ENCODE results near the gene MLX.

MLX gene

GRCh38 chr17:42527932-42528331 lies 39.0 kb upstream of the MLX start:
- H3K79me1 ChIP-seq (ENCODE audit: low read length): peaks cover 7% of the 10 kb centered on the region
- H4K12ac ChIP-seq (ENCODE audit: low read depth, low read length): no peak overlapping the region
- no peak overlapping the region for H2BK120ac ChIP-seq (ENCODE audit: insufficient read depth, low read length, poor library complexity)
- no peak overlapping the region for H2BK5ac ChIP-seq (ENCODE audit: low read depth, low read length, poor library complexity)
- H3K9ac ChIP-seq (ENCODE audit: low read length): no peak overlapping the region
- H3K27ac ChIP-seq (ENCODE audit: low read depth, low read length): no peak overlapping the region
- H3K23ac ChIP-seq (ENCODE audit: low read length): no peak overlapping the region
- H3K4ac ChIP-seq (ENCODE audit: low read depth, low read length): no peak overlapping the region
- no peak overlapping the region for H3K4me2 ChIP-seq (ENCODE audit: low read length)
- H3K36me3 ChIP-seq (ENCODE audit: control insufficient read depth in 1 of 2, insufficient read depth in 2 of 2, low read length in 2 of 2): no peaks in the 10 kb centered on the region
- H3K27me3 ChIP-seq (ENCODE audit: insufficient read depth, low read length): no peaks in the 10 kb centered on the region
- peaks cover 2% of the 10 kb centered on the region for H3K9me3 ChIP-seq (ENCODE audit: insufficient read depth, low read depth, low read length)
- no peak overlapping the region for H4K8ac ChIP-seq (ENCODE audit: low read depth, low read length)
- WGBS (ENCODE audit: extremely low coverage, insufficient coverage, insufficient read length): no CpG with 5 or more reads among the region's 6 CpGs
- H2AK5ac ChIP-seq (ENCODE audit: low read length): no peak overlapping the region
- no peak overlapping the region for H4K91ac ChIP-seq (ENCODE audit: low read depth, low read length)
- no peak for DNase-seq
- H2BK12ac ChIP-seq (ENCODE audit: low read length): no peak overlapping the region
- H3K18ac ChIP-seq (ENCODE audit: low read length): no peak overlapping the region
- no peak overlapping the region for H3K14ac ChIP-seq (ENCODE audit: low read length)
- no peak overlapping the region for H3K4me3 ChIP-seq (ENCODE audit: low read depth, low read length)
- no peaks in the 10 kb centered on the region for H3K79me2 ChIP-seq (ENCODE audit: control insufficient read depth, insufficient read depth, low read length, poor library complexity)
- H2AFZ ChIP-seq (ENCODE audit: insufficient read depth, low read length, poor library complexity): no peak overlapping the region
- peaks cover 3 to 5% of the 10 kb centered on the region in 2 experiments for H3K4me1 ChIP-seq (ENCODE audit: control insufficient read depth in 1 of 2, insufficient read depth in 2 of 2, low read length in 2 of 2)

- no peak overlapping the region for H3K27ac ChIP-seq (ENCODE audit: low read depth, low read length)
- H3K18ac ChIP-seq (ENCODE audit: low read length): no peak overlapping the region
- no peak overlapping the region for H4K91ac ChIP-seq (ENCODE audit: low read depth, low read length)
- no peak overlapping the region for H3K4me2 ChIP-seq (ENCODE audit: low read length)
- no peaks in the 10 kb centered on the region for H3K36me3 ChIP-seq (ENCODE audit: control insufficient read depth in 1 of 2, insufficient read depth in 2 of 2, low read length in 2 of 2)
- no peak overlapping the region for H3K14ac ChIP-seq (ENCODE audit: low read length)
- H2BK5ac ChIP-seq (ENCODE audit: low read depth, low read length, poor library complexity): no peak overlapping the region
- H3K79me1 ChIP-seq (ENCODE audit: low read length): peaks cover 5% of the 10 kb centered on the region
- H2AK5ac ChIP-seq (ENCODE audit: low read length): no peak overlapping the region
- H3K79me2 ChIP-seq (ENCODE audit: control insufficient read depth, insufficient read depth, low read length, poor library complexity): no peaks in the 10 kb centered on the region
- no peaks in the 10 kb centered on the region for H3K27me3 ChIP-seq (ENCODE audit: insufficient read depth, low read length)
- H2AFZ ChIP-seq (ENCODE audit: insufficient read depth, low read length, poor library complexity): no peak overlapping the region
- H3K4me1 ChIP-seq (ENCODE audit: control insufficient read depth in 1 of 2, insufficient read depth in 2 of 2, low read length in 2 of 2): peaks cover 0 to 2% of the 10 kb centered on the region in 2 experiments
- DNase-seq: peak; percentile 84 to 85
- no peak overlapping the region for H4K12ac ChIP-seq (ENCODE audit: low read depth, low read length)
- H2BK120ac ChIP-seq (ENCODE audit: insufficient read depth, low read length, poor library complexity): no peak overlapping the region
- H3K23ac ChIP-seq (ENCODE audit: low read length): no peak overlapping the region
- H3K9ac ChIP-seq (ENCODE audit: low read length): no peak overlapping the region
- H3K9me3 ChIP-seq (ENCODE audit: insufficient read depth, low read depth, low read length): peaks cover 2% of the 10 kb centered on the region
- H2BK12ac ChIP-seq (ENCODE audit: low read length): no peak overlapping the region
- no CpG with 5 or more reads among the region's 3 CpGs for WGBS (ENCODE audit: extremely low coverage, insufficient coverage, insufficient read length)
- H3K4me3 ChIP-seq (ENCODE audit: low read depth, low read length): no peak overlapping the region
- H3K4ac ChIP-seq (ENCODE audit: low read depth, low read length): no peak overlapping the region
- no peak overlapping the region for H4K8ac ChIP-seq (ENCODE audit: low read depth, low read length)
Measured at GRCh38 chr17:42529061-42529460, 37.8 kb upstream of the MLX start.

GRCh38 chr17:42530952-42531454 lies 35.9 kb upstream of the MLX start:
- no peak overlapping the region for H2AK5ac ChIP-seq (ENCODE audit: low read length)
- no peak overlapping the region for H3K18ac ChIP-seq (ENCODE audit: low read length)
- H3K4me1 ChIP-seq (ENCODE audit: control insufficient read depth in 1 of 2, insufficient read depth in 2 of 2, low read length in 2 of 2): peaks cover 0 to 6% of the 10 kb centered on the region in 2 experiments
- H3K27ac ChIP-seq (ENCODE audit: low read depth, low read length): no peak overlapping the region
- H2BK5ac ChIP-seq (ENCODE audit: low read depth, low read length, poor library complexity): no peak overlapping the region
- no peak overlapping the region for H3K9ac ChIP-seq (ENCODE audit: low read length)
- H2BK12ac ChIP-seq (ENCODE audit: low read length): peak overlapping the region; percentile 19
- no peak overlapping the region for H3K4ac ChIP-seq (ENCODE audit: low read depth, low read length)
- DNase-seq: no peak
- peaks cover 2% of the 10 kb centered on the region for H3K9me3 ChIP-seq (ENCODE audit: insufficient read depth, low read depth, low read length)
- H4K12ac ChIP-seq (ENCODE audit: low read depth, low read length): no peak overlapping the region
- no peak overlapping the region for H3K23ac ChIP-seq (ENCODE audit: low read length)
- no CpG with 5 or more reads among the region's 2 CpGs for WGBS (ENCODE audit: extremely low coverage, insufficient coverage, insufficient read length)
- no peaks in the 10 kb centered on the region for H3K27me3 ChIP-seq (ENCODE audit: insufficient read depth, low read length)
- H3K79me1 ChIP-seq (ENCODE audit: low read length): peaks cover 9% of the 10 kb centered on the region
- H3K79me2 ChIP-seq (ENCODE audit: control insufficient read depth, insufficient read depth, low read length, poor library complexity): no peaks in the 10 kb centered on the region
- no peaks in the 10 kb centered on the region for H3K36me3 ChIP-seq (ENCODE audit: control insufficient read depth in 1 of 2, insufficient read depth in 2 of 2, low read length in 2 of 2)
- no peak overlapping the region for H4K91ac ChIP-seq (ENCODE audit: low read depth, low read length)
- H3K4me3 ChIP-seq (ENCODE audit: low read depth, low read length): no peak overlapping the region
- no peak overlapping the region for H2AFZ ChIP-seq (ENCODE audit: insufficient read depth, low read length, poor library complexity)
- no peak overlapping the region for H3K14ac ChIP-seq (ENCODE audit: low read length)
- H3K4me2 ChIP-seq (ENCODE audit: low read length): no peak overlapping the region
- no peak overlapping the region for H2BK120ac ChIP-seq (ENCODE audit: insufficient read depth, low read length, poor library complexity)
- H4K8ac ChIP-seq (ENCODE audit: low read depth, low read length): no peak overlapping the region

- Histone ChIP-seq H3K79me1 (ENCODE audit: low read length) (peaks cover 13% of the 10 kb centered on the region), H3K4me1 (ENCODE audit: control insufficient read depth in 1 of 2, insufficient read depth in 2 of 2, low read length in 2 of 2) (peaks cover under 1 to 7% of the 10 kb centered on the region in 2 experiments), H3K9me3 (ENCODE audit: insufficient read depth, low read depth, low read length) (peaks cover 2% of the 10 kb centered on the region), H4K8ac (ENCODE audit: low read depth, low read length) (peak overlapping the region; percentile 77), H3K36me3 (ENCODE audit: control insufficient read depth in 1 of 2, insufficient read depth in 2 of 2, low read length in 2 of 2) (no peaks in the 10 kb centered on the region), H3K18ac (ENCODE audit: low read length) (peak overlapping the region; percentile 56), H2BK5ac (ENCODE audit: low read depth, low read length, poor library complexity) (peak overlapping the region; percentile 62), H2BK120ac (ENCODE audit: insufficient read depth, low read length, poor library complexity) (peak overlapping the region; percentile 85), H3K4me3 (ENCODE audit: low read depth, low read length) (no peak overlapping the region), H3K4me2 (ENCODE audit: low read length) (peak overlapping the region; percentile 61), H3K27ac (ENCODE audit: low read depth, low read length) (peak overlapping the region; percentile 33), H3K9ac (ENCODE audit: low read length) (no peak overlapping the region), H2BK12ac (ENCODE audit: low read length) (peak overlapping the region; percentile 81), H3K14ac (ENCODE audit: low read length) (peak overlapping the region; percentile 91), H3K23ac (ENCODE audit: low read length) (no peak overlapping the region), H3K4ac (ENCODE audit: low read depth, low read length) (peak overlapping the region; percentile 44), H3K27me3 (ENCODE audit: insufficient read depth, low read length) (no peaks in the 10 kb centered on the region), H2AFZ (ENCODE audit: insufficient read depth, low read length, poor library complexity) (peak overlapping the region; percentile 67), H4K12ac (ENCODE audit: low read depth, low read length) (peak overlapping the region; percentile 23), H4K91ac (ENCODE audit: low read depth, low read length) (peak overlapping the region; percentile 91), H3K79me2 (ENCODE audit: control insufficient read depth, insufficient read depth, low read length, poor library complexity) (peaks cover 2% of the 10 kb centered on the region), H2AK5ac (ENCODE audit: low read length) (no peak overlapping the region)
- WGBS (ENCODE audit: extremely low coverage, insufficient coverage, insufficient read length): no CpG with 5 or more reads among the region's 60 CpGs
- DNase-seq: peak; percentile 82 to 90
Measured at GRCh38 chr17:42531455-42532354, 35.2 kb upstream of the MLX start.

Measured in trophoblast cell (in vitro differentiated cells and primary cell).